HG03342 (cell line): Measurements from ENCODE around the gene CLCF1.

ENCODE experiments used
- ATAC-seq: cut with Tn5 transposase; IDR thresholded peaks from one replicate; pipeline ENCODE4 v1.9.1; 2021; ENCODE audit warnings: mild to moderate bottlenecking, moderate library complexity; ENCODE audit not compliant: unreplicated experiment

The CLCF1 gene

DNA sequence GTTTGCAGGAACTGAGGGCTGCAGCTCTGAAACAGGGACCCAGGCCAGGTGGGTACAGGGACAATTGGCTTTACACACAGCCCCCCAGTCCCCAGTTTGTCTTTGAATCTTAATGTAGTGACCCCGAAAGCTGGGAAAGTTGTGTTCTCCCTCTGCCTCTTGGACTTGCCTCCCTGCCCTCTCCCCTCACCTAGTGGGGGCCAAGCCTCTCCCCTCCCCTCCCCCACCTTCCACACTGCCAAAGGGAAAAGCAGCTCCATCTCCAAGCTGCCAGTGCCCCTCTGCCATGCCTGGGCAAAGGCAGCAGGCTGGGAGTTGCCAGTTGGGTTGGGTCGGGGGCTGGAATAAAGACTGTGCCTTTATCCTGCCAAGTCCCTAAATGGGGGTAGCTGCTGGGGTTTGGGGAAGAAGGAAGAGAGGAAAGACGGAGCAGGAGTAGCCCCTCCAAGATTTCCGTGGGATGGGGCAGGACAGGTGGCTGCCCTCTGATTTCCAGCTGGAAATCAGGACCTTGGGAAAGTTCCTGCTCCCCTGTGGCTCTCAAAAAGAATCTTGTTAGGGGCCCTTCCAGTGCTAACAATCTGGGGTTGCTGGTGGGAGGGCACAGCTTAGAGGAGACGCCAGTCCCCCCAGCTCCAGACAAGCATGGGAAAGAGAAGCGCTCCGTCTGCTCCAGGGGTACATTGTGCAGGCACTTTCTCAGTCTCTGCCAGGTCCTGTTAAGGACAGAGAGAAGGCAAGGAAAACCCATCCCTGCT is 2.8 kb upstream of the CLCF1 start:
- ATAC-seq, result no peak

DNA sequence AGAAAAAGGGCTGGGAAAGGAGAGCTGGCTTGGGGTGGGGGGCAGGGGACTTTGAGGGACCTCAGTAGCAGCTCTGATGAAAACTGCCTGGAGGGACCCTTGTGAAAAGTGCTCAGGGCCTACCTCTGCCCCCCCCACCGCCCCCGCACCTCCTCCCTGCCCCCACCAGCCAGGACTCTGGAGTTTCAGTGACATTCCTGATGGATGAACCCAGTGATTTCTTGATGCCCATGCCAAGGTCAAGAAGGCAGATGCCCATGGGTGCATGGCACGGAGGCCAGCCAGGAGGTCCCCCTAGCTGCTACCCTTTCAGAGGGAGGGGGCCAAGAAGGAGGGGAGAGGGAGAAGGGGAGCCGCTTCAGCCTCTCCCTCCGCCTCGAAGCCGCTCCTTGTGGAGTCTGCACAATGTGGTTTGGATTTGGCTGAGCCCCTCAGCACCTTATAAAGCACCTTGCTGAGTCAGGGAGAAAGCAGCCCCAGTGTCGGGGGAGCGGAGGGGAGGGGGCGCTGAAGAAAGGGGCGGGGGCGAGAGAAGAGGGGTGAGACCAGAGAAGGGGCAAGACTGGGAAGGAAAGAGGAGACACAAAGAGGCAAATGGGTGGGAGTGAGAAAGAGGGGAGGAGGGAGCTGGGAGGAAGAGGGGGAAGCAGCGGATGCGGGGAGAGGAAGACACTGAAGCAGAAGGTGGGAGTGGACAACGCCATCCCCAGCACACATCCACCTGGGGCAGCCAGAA is 2.1 kb upstream of the CLCF1 start:
- no peak for ATAC-seq

DNA sequence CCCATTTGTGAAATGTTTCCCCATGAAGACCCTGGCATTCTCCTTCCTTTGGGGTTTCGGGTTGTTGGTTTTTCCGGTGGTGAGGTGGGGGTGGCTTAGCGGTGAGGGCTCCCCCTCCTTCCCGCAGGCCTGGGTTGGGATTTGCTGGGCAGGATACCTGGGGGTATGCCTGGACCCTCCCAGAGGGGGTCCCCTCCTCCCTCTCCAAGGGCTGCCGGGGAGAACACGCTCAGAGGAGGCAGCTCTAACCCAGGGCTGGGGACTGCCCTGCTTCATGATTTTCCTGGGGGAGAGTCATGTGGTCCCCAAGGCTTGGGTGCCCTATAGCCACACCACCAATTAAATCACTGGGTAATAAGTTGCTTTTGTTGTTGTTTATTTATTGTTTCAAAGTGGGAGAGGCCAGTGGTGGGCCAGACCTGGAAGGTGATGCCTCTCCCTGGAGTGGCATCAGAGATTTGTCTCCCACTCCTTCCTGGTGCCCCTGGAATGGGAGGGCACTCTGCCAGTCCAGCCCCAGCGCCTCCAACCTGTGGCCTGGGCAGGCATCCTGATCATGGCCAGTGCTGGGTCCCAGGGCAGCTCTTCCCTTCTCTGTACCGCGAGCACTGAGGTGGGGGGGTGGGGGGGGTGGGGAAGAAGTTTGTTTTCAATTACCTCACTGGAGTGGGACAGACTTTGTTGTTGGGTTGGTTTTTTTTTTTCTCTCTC is 1.3 kb upstream of the CLCF1 start:
- ATAC-seq, result no peak

DNA sequence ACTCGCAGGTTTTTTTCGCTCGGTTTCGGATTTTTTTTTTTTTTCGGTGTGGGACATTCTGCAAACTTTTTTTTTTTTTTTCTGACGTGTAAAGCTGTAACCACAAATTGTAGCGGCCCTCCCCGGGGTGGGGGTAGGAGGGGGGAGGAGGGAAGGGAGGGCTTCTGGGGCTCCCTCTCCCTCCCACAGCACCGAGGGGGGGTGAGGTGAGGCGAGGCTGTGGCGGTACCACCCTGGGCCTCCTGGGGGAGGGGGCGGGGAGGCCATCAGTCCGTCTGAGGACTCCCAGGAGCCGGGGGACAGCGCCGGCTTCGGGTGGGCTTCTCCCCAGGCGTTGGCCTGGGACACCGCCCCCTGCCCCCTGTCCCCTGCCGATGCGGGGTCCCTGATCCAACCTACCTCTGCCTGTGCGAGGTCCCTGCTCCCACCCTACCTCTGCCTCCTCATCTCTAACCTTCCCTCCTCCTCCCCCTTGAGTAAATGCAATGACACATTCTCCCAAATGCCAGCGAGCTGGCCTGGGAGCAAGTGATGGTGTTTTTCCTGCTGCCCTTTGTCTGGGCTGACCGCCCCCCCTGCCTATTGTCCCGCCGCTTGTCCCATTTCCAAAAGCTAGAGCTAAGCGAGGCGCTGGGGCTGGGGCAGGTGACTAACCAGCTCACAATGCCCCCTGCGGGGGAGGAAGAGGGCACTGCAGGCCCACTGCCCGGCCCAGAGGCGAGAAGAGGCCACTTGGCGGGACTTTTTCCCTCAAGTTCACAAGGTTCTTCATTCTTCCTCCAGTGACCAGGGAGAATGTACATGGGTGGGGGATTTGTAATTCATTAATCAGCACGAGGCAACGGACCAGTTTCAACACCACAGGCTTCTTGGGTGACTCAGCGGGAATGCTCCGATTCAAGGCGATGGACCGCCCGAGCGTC is 511 bp upstream of the CLCF1 start:
- no peak for ATAC-seq

- ATAC-seq, result no peak
These were observed 941 bp downstream of the CLCF1 start for GRCh38 chr11:67372321-67372992.

DNA sequence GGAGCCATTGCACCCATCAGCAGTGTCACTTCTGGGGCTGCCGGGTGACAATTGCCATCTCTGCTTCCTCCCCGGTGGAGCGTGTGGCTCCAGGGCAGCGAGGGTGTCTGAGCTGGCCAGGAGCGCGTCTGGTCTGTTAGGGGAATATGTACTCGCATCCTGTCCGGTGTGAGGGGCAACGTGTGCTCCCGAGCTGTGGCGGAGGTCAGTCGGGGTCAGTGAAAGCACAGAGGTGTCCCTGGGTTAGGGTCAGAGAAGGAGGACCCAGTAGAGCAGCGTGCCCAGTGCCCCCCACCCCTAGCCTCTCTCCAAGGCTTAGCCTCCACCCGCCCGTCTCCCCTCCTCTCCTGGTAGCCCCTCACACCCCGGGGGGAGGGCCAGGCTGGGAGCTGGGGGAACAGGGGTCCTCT is 1.5 kb downstream of the CLCF1 start:
- no peak for ATAC-seq

GRCh38 chr11:67371189-67371910 is 2.0 kb downstream of the CLCF1 start:
- no peak for ATAC-seq

DNA sequence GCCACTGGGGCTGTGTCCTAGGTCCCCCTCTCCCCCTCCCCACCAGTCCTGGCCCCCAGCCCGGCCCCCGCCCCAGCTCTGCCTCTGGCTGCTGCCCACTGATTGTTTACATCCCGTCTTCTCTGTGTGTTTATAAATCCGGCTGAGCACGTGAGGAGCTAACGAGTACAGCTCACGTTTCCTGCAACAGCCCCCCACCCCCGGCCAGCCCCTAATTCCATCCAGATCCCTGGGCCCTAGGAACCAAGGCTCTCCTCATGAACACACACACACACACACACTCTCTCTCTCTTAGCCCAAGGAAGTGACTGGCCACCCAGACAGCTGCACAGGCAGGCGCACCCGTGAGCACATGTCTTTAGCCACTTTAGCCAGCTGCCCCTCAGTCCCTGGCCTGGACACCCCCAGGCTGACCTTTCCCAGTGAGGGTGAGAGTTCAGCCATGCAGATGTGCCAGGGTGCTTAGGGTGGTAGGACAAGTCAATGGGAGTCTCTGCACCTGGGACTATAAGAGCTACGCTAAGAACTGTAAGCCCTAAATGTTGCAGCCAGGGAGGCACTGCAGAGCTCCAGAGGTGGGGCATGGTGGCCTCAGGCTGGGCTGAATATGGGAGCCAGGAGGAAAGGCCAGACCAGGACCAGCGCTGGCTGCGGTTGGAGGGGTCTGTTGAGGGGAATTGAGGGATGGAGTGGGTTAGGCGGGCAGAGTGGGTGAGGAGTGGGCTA is 2.9 kb downstream of the CLCF1 start:
- no peak for ATAC-seq

DNA sequence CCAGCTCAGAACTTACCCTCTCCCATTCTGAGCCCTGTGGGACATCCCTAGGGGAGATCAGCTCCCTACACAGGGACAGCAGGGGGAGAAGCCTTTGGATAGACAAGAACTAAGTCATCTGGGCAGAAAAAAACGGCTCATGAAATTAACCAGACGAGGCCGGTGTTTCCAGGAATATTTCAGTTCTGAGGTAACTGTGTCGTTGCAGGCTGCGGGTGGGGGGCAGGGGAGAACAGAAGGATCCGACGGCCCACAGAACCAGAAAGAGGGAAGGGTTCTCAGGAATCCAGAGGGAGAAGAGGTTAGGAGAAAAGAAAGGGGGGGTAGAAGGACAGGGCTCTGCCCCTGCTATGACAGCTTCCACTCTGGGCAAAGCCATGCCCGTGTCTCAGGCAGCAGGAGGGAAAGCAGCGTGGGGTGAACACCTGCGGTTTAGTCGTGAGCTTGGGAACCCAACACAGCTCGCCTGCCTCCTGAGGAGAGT is 3.6 kb downstream of the CLCF1 start:
- ATAC-seq, result no peak

- ATAC-seq, result no peak
These were observed 4.1 kb downstream of the CLCF1 start for GRCh38 chr11:67369275-67369674.

- ATAC-seq, result no peak
These were observed 4.8 kb downstream of the CLCF1 start for GRCh38 chr11:67368621-67369020.

DNA sequence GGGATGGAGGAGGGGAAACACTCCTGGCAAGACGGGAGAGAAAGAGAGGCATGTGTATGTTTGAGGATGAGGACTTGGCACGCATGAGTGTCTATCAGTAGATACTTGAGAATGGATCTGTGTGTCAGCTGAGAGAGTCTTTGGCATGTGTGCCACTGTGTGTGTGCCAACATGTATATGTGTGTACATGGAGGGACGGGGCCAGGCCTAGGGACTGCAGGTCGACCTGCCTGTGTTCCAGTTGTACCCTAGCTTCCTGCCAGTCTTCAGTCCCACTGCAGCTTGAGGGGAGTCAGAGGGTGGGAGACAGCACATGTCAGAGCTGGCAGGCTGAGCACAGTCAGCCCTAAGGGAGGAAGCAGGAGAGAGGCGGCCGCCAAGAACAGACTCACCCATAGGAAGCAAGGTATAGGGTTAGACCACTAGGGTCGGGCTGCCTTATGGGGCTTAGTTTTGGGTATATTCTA is 5.6 kb downstream of the CLCF1 start:
- ATAC-seq, result no peak

- no peak for ATAC-seq
These were observed 6.2 kb downstream of the CLCF1 start for GRCh38 chr11:67366961-67367760.

DNA sequence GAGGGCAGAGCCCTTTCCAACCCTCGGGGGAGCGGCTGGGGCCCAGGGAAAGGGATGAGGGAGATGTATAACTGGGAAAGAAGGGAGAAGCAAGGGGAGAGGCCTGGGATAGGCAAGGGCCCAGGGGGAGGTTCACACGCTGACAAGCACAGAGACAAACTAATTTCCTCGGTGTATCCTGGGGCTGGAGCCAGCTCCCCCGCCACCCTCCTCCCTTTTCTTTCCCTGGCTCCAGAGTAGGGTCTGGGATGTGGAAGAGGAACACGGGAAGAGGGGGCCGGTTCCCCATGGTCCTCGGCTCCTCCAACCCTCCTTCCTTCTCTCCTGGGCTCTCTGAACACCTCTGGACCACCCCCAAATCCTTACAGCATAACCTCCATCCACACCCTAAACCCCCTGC is 6.9 kb downstream of the CLCF1 start:
- ATAC-seq, result no peak

GRCh38 chr11:67365736-67366444 is 7.5 kb downstream of the CLCF1 start:
- ATAC-seq, result no peak

GRCh38 chr11:67364783-67365722 is 8.3 kb downstream of the CLCF1 start:
- no peak for ATAC-seq
